Stomach (tissue), 9 donors: ENCODE measurements around the gene RASGRP1. TPM values are rescaled to one million over a fixed set of nuclear protein-coding genes. Genes with fewer than 3 reads are reported as not detected.

Experiments used
- DNase-seq, 2 donors: peaks; one replicate each; pipeline versions ENCODE4 v3.0.0 to v3.0.0-alpha.2; 2013 to 2019
- H3K27ac ChIP-seq, 5 donors: fragments of 200-600 bp in 4 of 5; sonication (generic) in 4 of 5; one replicate each; pipeline ENCODE4 v1.5.1; 2013 to 2019; ENCODE audit warnings: mild to moderate bottlenecking in 1 of 5, moderate library complexity in 1 of 5
- H3K27me3 ChIP-seq, 3 donors: fragments of 200-600 bp; sonication (generic); one replicate each; pipeline ENCODE4 v1.5.1; 2017 to 2019; ENCODE audit warnings: mixed run types in 1 of 3
- H3K36me3 ChIP-seq, 4 donors: fragments of 200-600 bp; sonication (generic); 1 replicate in 3 of 4; 2 replicates in 1 of 4; pipeline ENCODE4 v1.5.1; 2016 to 2019
- H3K4me1 ChIP-seq, 4 donors: fragments of 200-600 bp; sonication (generic); one replicate each; pipeline ENCODE4 v1.5.1; 2016 to 2019
- H3K4me3 ChIP-seq, 4 donors: fragments of 200-600 bp; sonication (generic) in 3 of 4; one replicate each; pipeline ENCODE4 v1.5.1; 2016 to 2019; ENCODE audit warnings: mild to moderate bottlenecking in 1 of 4
- H3K9me3 ChIP-seq, 4 donors: fragments of 200-600 bp; sonication (generic); one replicate each; pipeline ENCODE4 v1.5.1; 2016 to 2019
- EP300 ChIP-seq: sonication (generic); formaldehyde crosslinking; IDR thresholded peaks from one replicate; pipeline ENCODE4 v1.6.1; 2017; ENCODE audit warnings: antibody characterized with exemption
- POLR2A ChIP-seq, 4 donors: fragments of 450-650 bp; IDR thresholded peaks; one replicate each; pipeline ENCODE4 v1.6.1; 2016; ENCODE audit warnings: antibody characterized with exemption in 4 of 4, control low read depth in 2 of 4, mild to moderate bottlenecking in 1 of 4, moderate library complexity in 1 of 4
- POLR2AphosphoS5 ChIP-seq, 3 donors: sonication (generic); formaldehyde crosslinking; IDR thresholded peaks; one replicate each; pipeline ENCODE4 v1.6.1; 2016; ENCODE audit warnings: antibody characterized with exemption in 3 of 3
- WGBS, 5 donors: extraction: QIAGEN DNeasy Blood & Tissue Kit in 3 of 5; methylation state at CpG; one replicate each; pipeline versions ENCODE4 v1.1.5 to v1.1.7; 2013 to 2018; 5-methylcytosine and 5-hydroxymethylcytosine counted together
- intact Hi-C: fragments of 100-400 bp; cut with DNase I; formaldehyde crosslinking; loops from one replicate; pipeline ENCODE4 v1.15.1; 2023; ENCODE audit warnings: low total_unique reads
- polyA plus RNA-seq, 3 donors: library from polyadenylated mRNA; stranded (reverse); fragments of 200-250 nt; gene quantifications; one replicate each; pipeline ENCODE4 v1.2.3, GENCODE V29; 2013
- total RNA-seq, 5 donors: library from RNA; depleted of rRNA; stranded (reverse); fragments of >200 nt; gene quantifications; one replicate each; pipeline versions ENCODE4 v1.1.0 to v1.2.3, GENCODE V29; 2014 to 2016
- TF ChIP-seq, protein P1 (sequence below), 7 experiments: fragments of 450-650 bp in 4 of 7; fragments of 200-600 bp in 3 of 7; sonication (generic) in 3 of 7; IDR thresholded peaks; one replicate each; pipeline ENCODE4 v1.5.1; 2016 to 2019; ENCODE audit warnings: antibody characterized with exemption in 7 of 7, control low read depth in 2 of 7, mild to moderate bottlenecking in 1 of 7
- donor health status: healthy with polysubstance abuse.
- donor health status: Bipolar disorder and iron deficiency.
- donor health status: healthy.

The RASGRP1 gene
- total and polyA plus RNA-seq, 8 donors, result 0.29 to 12.3 (median 2.8) TPM

DNA sequence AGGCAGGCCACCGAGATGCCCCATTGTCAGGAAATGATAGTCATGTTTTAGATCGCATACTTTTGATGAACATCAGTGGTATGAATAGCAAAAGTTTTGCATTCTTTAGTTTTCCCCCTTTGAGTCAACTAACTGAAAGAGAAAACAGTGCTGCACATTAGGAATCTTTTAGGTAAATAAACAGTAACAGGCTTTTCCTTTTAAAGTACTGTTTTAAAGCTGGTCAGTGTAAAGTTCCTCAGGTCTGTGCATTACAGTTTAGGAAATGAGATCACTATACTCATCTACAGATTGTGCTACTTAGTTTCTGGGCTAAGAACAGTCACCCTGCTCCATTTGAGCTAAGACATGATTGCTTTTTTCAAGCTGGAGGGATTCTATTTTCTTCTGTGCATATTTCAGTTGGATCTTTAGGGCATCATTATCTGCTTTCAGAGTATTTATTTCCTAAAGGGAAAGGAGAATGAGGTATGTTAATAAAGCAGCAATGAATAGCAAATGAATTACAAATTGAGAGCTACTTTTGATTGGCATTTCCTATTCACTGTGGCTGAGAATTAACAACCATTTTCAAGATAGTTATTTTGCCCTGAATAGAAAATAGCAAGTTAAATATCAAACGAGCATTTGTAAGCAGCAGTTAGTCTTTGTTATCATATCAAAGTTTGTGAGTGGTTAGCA, 74.2 kb downstream of the RASGRP1 start:
- Histone ChIP-seq H3K9me3 (no peaks in the 10 kb centered on the region), H3K36me3 (peaks cover 0 to 27% (median 18%) of the 10 kb centered on the region in 4 donors), H3K4me3 (no peak overlapping the region), H3K27ac (no peak overlapping the region), H3K27me3 (no peaks in the 10 kb centered on the region), H3K4me1 (no peaks in the 10 kb centered on the region)
- intact Hi-C loops, result no loop called here
- TF ChIP-seq POLR2A (IDR thresholded peaks at IDR 0.05), result no peak
- no peak for TF ChIP-seq EP300
- TF ChIP-seq, protein P1, sequence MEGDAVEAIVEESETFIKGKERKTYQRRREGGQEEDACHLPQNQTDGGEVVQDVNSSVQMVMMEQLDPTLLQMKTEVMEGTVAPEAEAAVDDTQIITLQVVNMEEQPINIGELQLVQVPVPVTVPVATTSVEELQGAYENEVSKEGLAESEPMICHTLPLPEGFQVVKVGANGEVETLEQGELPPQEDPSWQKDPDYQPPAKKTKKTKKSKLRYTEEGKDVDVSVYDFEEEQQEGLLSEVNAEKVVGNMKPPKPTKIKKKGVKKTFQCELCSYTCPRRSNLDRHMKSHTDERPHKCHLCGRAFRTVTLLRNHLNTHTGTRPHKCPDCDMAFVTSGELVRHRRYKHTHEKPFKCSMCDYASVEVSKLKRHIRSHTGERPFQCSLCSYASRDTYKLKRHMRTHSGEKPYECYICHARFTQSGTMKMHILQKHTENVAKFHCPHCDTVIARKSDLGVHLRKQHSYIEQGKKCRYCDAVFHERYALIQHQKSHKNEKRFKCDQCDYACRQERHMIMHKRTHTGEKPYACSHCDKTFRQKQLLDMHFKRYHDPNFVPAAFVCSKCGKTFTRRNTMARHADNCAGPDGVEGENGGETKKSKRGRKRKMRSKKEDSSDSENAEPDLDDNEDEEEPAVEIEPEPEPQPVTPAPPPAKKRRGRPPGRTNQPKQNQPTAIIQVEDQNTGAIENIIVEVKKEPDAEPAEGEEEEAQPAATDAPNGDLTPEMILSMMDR (IDR thresholded peaks at IDR 0.05), result no peak
- TF ChIP-seq POLR2AphosphoS5 (IDR thresholded peaks at IDR 0.05), result no peak
- no peak for DNase-seq
- WGBS, 5 donors, result 53 to 69% (median 63%) methylated on average over 3 of the region's 3 CpGs

DNA sequence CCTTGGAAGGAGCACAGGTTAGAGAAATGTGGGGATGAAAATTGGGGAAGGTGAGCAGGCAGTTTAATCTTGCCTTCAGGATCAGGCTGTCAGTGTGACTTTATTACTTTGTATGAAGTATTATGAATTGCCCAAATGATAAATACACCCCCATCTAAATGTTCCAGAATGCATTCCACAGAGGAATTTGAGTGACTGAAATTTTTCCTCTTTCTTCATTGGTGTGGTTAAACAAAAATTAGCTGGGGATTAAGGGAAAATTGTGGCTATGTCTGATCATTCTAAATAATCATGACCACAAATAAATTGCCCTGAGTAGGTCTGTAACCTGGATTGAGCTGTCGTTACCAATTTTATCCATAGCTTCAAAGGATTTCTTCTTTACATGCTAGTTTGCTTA, 77.2 kb downstream of the RASGRP1 start:
- intact Hi-C loops, result no loop called here
- no peak overlapping the region for H3K27ac ChIP-seq
- TF ChIP-seq POLR2AphosphoS5 (IDR thresholded peaks at IDR 0.05), result no peak
- TF ChIP-seq POLR2A (IDR thresholded peaks at IDR 0.05), result no peak
- TF ChIP-seq EP300, result no peak
- TF ChIP-seq, protein P1 (IDR thresholded peaks at IDR 0.05), result no peak
- no peaks in the 10 kb centered on the region for H3K27me3 ChIP-seq
- H3K4me1 ChIP-seq, result no peaks in the 10 kb centered on the region
- no peaks in the 10 kb centered on the region for H3K9me3 ChIP-seq
- H3K36me3 ChIP-seq, result peaks cover 0 to 36% (median 21%) of the 10 kb centered on the region in 4 donors
- 94 to 97% (median 95%) methylated on average over 1 of the region's 1 CpG for WGBS, 5 donors
- DNase-seq, result no peak
- H3K4me3 ChIP-seq, result no peak overlapping the region

DNA sequence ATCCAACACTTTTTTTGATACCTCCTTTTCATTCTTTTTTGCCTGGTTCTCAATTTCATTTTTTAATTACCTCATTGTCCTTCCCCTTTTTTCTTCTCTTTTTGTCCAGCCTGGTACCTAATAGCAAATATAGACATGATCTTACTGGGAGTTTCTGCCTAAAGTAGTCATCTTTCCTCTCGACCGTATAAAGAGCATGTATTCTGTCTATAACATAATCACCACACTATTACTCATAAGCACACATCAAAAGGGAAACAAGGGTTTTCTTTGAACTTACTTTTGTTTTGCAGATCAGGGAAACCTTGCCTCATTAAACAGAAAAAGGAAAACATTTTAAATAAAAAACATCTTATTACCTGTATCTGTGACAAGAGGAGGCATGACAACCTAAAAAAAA, 77.7 kb downstream of the RASGRP1 start:
- intact Hi-C loops, result no loop called here
- DNase-seq, result no peak

DNA sequence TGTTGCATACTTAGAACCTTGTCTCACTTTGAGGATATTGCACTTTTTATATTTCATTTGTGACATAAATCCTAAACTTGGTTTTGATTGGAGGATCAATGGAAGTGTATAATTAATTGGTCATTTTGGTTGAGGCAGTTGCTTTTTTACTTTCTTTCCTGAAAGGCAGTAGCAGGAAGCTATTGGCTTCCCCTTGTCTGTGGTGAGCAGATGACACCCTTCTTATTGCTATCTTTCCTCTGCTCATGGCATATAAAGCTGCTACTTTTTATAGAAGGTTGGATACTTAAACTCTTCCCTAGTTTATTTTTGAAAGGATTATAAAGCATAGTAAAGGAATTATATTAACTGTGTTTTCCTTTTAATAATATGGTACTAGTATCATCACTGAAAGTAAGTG, 82.0 kb downstream of the RASGRP1 start:
- H3K27me3 ChIP-seq, result no peaks in the 10 kb centered on the region
- H3K36me3 ChIP-seq, result peaks cover 0 to 59% (median 43%) of the 10 kb centered on the region in 4 donors
- no peak overlapping the region for H3K4me3 ChIP-seq
- H3K4me1 ChIP-seq, result no peaks in the 10 kb centered on the region
- no peak overlapping the region for H3K27ac ChIP-seq
- TF ChIP-seq, protein P1 (IDR thresholded peaks at IDR 0.05), result no peak
- intact Hi-C loops, result no loop called here
- H3K9me3 ChIP-seq, result no peaks in the 10 kb centered on the region
- no peak for DNase-seq

More for the DNA sequence above, 77.7 kb downstream of the RASGRP1 start:
- H3K36me3 ChIP-seq, result peaks cover 0 to 40% (median 25%) of the 10 kb centered on the region in 4 donors
- no peaks in the 10 kb centered on the region for H3K4me1 ChIP-seq
- TF ChIP-seq, protein P1 (IDR thresholded peaks at IDR 0.05), result no peak
- TF ChIP-seq EP300 (no peak), POLR2A (IDR thresholded peaks at IDR 0.05) (no peak)
- no peak overlapping the region for H3K27ac ChIP-seq
- 54 to 78% (median 68%) methylated on average over 2 of the region's 2 CpGs for WGBS, 5 donors
- H3K27me3 ChIP-seq, result no peaks in the 10 kb centered on the region
- no peak overlapping the region for H3K4me3 ChIP-seq
- H3K9me3 ChIP-seq, result no peaks in the 10 kb centered on the region
